ENCODE data around the gene NOSIP. TPM values are rescaled to one million over a fixed set of nuclear protein-coding genes. Genes with fewer than 3 reads are reported as not detected.
A peak's percentile ranks its signal among the peaks of the same experiment; 100 is the strongest.

Gene NOSIP
- total RNA-seq, 1 donor from 2014 or later, result 41.7 TPM

GRCh38 chr19:49555600-49556411 lies 24.6 kb downstream of the NOSIP start:
- peak; percentile 84 for DNase-seq (ENCODE audit: low spot score)
- ATAC-seq, result peak; percentile 71
- intact Hi-C loops (cut with DNase I), result no loop called here

GRCh38 chr19:49554701-49555181 lies 25.6 kb downstream of the NOSIP start:
- ATAC-seq, result no peak
- no peak for DNase-seq (ENCODE audit: low spot score)
- intact Hi-C loops (cut with DNase I), result no loop called here

GRCh38 chr19:49553451-49554271 lies 26.7 kb downstream of the NOSIP start:
- ATAC-seq, result no peak
- intact Hi-C loops (cut with DNase I), result no loop called here
- DNase-seq (ENCODE audit: low spot score), result no peak

GRCh38 chr19:49552749-49553148 lies 27.6 kb downstream of the NOSIP start:
- DNase-seq (ENCODE audit: low spot score), result no peak
- no peak for ATAC-seq
- intact Hi-C loops (cut with DNase I), result no loop called here

- no peak for DNase-seq (ENCODE audit: low spot score)
- no peak for ATAC-seq
- intact Hi-C loops (cut with DNase I), result no loop called here
Measured at GRCh38 chr19:49551531-49551930, 28.8 kb downstream of the NOSIP start.

- ATAC-seq, result no peak
Measured at GRCh38 chr19:49549045-49549444, 31.3 kb downstream of the NOSIP start.

GRCh38 chr19:49546825-49547565 lies 33.4 kb downstream of the NOSIP start:
- ATAC-seq (peak; percentile 91), DNase-seq (ENCODE audit: low spot score) (peak; percentile 81)
- intact Hi-C loops (cut with DNase I), result no loop called here

More at GRCh38 chr19:49549045-49549444, 31.3 kb downstream of the NOSIP start:
- DNase-seq (ENCODE audit: low spot score), result no peak
- intact Hi-C loops (cut with DNase I), result no loop called here

GRCh38 chr19:49544154-49544553 lies 36.2 kb downstream of the NOSIP start:
- DNase-seq (ENCODE audit: low spot score) (no peak), ATAC-seq (no peak)
- intact Hi-C loops (cut with DNase I), result loop anchor here (5.0 kb wide), 1 partner anchor 37 kb away; no protein-coding TSS in a partner anchor

GRCh38 chr19:49543032-49543431 lies 37.3 kb downstream of the NOSIP start:
- DNase-seq (ENCODE audit: low spot score), result no peak
- no peak for ATAC-seq
- intact Hi-C loops (cut with DNase I), result loop anchor here (5.0 kb wide), 1 partner anchor 36 kb away; no protein-coding TSS in a partner anchor

GRCh38 chr19:49542446-49542845 lies 37.9 kb downstream of the NOSIP start:
- intact Hi-C loops (cut with DNase I), result loop anchor here (5.0 kb wide), 1 partner anchor 35 kb away; no protein-coding TSS in a partner anchor
- ATAC-seq (no peak), DNase-seq (ENCODE audit: low spot score) (no peak)

GRCh38 chr19:49541914-49542313 lies 38.4 kb downstream of the NOSIP start:
- ATAC-seq, result no peak

GRCh38 chr19:49539192-49539952 lies 41.0 kb downstream of the NOSIP start:
- intact Hi-C loops (cut with DNase I), result no loop called here
- DNase-seq (ENCODE audit: low spot score), result no peak
- no peak for ATAC-seq

More at GRCh38 chr19:49541914-49542313, 38.4 kb downstream of the NOSIP start:
- no peak for DNase-seq (ENCODE audit: low spot score)
- intact Hi-C loops (cut with DNase I), result loop anchor here (5.0 kb wide), 1 partner anchor 35 kb away; no protein-coding TSS in a partner anchor

- intact Hi-C loops (cut with DNase I), result no loop called here
- ATAC-seq, result no peak
Measured at GRCh38 chr19:49538643-49539042, 41.7 kb downstream of the NOSIP start.

GRCh38 chr19:49536921-49537462 lies 43.4 kb downstream of the NOSIP start:
- intact Hi-C loops (cut with DNase I), result no loop called here
- ATAC-seq, result no peak
- no peak for DNase-seq (ENCODE audit: low spot score)

More at GRCh38 chr19:49538643-49539042, 41.7 kb downstream of the NOSIP start:
- DNase-seq (ENCODE audit: low spot score), result no peak

- intact Hi-C loops (cut with DNase I), result no loop called here
- ATAC-seq (no peak), DNase-seq (ENCODE audit: low spot score) (no peak)
Measured at GRCh38 chr19:49534632-49535385, 45.5 kb downstream of the NOSIP start.

GRCh38 chr19:49533551-49534488 lies 46.5 kb downstream of the NOSIP start:
- intact Hi-C loops (cut with DNase I), result no loop called here
- ATAC-seq (peak; percentile 95), DNase-seq (ENCODE audit: low spot score) (peak; percentile 91)

Measured in sciatic nerve (tissue), 2 donors.